ENCODE data around the gene BCL2.

Gene BCL2

GRCh38 chr18:63284827-63285733, 34.5 kb downstream of the BCL2 start:
- no peak for DNase-seq

GRCh38 chr18:63284173-63284799, 35.3 kb downstream of the BCL2 start:
- no peak for DNase-seq

- no peak for DNase-seq
Observed at GRCh38 chr18:63283305-63284094, 36.1 kb downstream of the BCL2 start.

GRCh38 chr18:63282793-63283192, 36.8 kb downstream of the BCL2 start:
- DNase-seq, result no peak

GRCh38 chr18:63273222-63273927, 46.2 kb downstream of the BCL2 start:
- DNase-seq, result no peak

GRCh38 chr18:63272638-63273037, 46.9 kb downstream of the BCL2 start:
- DNase-seq, result no peak

GRCh38 chr18:63271881-63272299, 47.7 kb downstream of the BCL2 start:
- DNase-seq, result no peak

GRCh38 chr18:63271148-63271547, 48.4 kb downstream of the BCL2 start:
- DNase-seq, result no peak

GRCh38 chr18:63267975-63268721, 51.4 kb downstream of the BCL2 start:
- DNase-seq, result no peak

GRCh38 chr18:63266888-63267790, 52.4 kb downstream of the BCL2 start:
- no peak for DNase-seq

GRCh38 chr18:63265326-63265725, 54.2 kb downstream of the BCL2 start:
- DNase-seq, result no peak

GRCh38 chr18:63264871-63265270, 54.7 kb downstream of the BCL2 start:
- DNase-seq, result no peak

- no peak for DNase-seq
Observed at GRCh38 chr18:63263444-63263843, 56.1 kb downstream of the BCL2 start.

- DNase-seq, result no peak
Observed at GRCh38 chr18:63262369-63263335, 56.9 kb downstream of the BCL2 start.

- no peak for DNase-seq
Observed at GRCh38 chr18:63261029-63261428, 58.5 kb downstream of the BCL2 start.

GRCh38 chr18:63260380-63260754, 59.2 kb downstream of the BCL2 start:
- DNase-seq, result no peak

GRCh38 chr18:63259567-63260379, 59.8 kb downstream of the BCL2 start:
- no peak for DNase-seq

- DNase-seq, result no peak
Observed at GRCh38 chr18:63258749-63259566, 60.6 kb downstream of the BCL2 start.
